Activated CD4-positive, alpha-beta memory T cell treated with anti-CD3 and anti-CD28 coated beads for 36 hours (primary cell): ENCODE measurements around the gene SPNS2. TPM values are rescaled to one million over a fixed set of nuclear protein-coding genes. Genes with fewer than 3 reads are reported as not detected.

Experiments
- CTCF ChIA-PET: fragments of 350-600 bp; sonication (Branson Sonifier 250); formaldehyde crosslinking; loops from one replicate; lab custom pipeline; 2021; ENCODE audit warnings: antibody characterized with exemption, inconsistent platforms; lab: Charles Lee
- POLR2A ChIA-PET: fragments of 350-600 bp; sonication (Branson Sonifier 250); formaldehyde crosslinking; loops from one replicate; lab custom pipeline; 2021; ENCODE audit warnings: antibody characterized with exemption; lab: Charles Lee
- DNase-seq: peaks from one replicate; pipeline ENCODE4 v3.0.0-alpha.2; 2020
- H3K27ac Mint-ChIP-seq: one replicate; pipeline ENCODE4 v1.8.0; 2021; ENCODE audit warnings: mixed read lengths
- H3K27me3 Mint-ChIP-seq: one replicate; pipeline ENCODE4 v1.8.0; 2021; ENCODE audit warnings: mixed read lengths
- H3K36me3 Mint-ChIP-seq: one replicate; pipeline ENCODE4 v1.8.0; 2021; ENCODE audit warnings: mixed read lengths
- H3K4me1 Mint-ChIP-seq: one replicate; pipeline ENCODE4 v1.8.0; 2021; ENCODE audit warnings: low read depth, mixed read lengths
- H3K4me3 Mint-ChIP-seq: one replicate; pipeline ENCODE4 v1.8.0; 2021; ENCODE audit warnings: mild to moderate bottlenecking, mixed read lengths
- H3K9me3 Mint-ChIP-seq: one replicate; pipeline ENCODE4 v1.8.0; 2021; ENCODE audit warnings: mixed read lengths
- intact Hi-C: fragments of 100-400 bp; cut with micrococcal nuclease; formaldehyde crosslinking; loops from one replicate; pipeline ENCODE4 v1.15.1; 2023
- total RNA-seq, 2 experiments: library from RNA; stranded (reverse); gene quantifications; one replicate each; pipeline ENCODE4 v1.2.3, GENCODE V29; 2021

Gene SPNS2
- total RNA-seq, 2 experiments from 2014 or later = 0.15 to 0.24 TPM

DNA sequence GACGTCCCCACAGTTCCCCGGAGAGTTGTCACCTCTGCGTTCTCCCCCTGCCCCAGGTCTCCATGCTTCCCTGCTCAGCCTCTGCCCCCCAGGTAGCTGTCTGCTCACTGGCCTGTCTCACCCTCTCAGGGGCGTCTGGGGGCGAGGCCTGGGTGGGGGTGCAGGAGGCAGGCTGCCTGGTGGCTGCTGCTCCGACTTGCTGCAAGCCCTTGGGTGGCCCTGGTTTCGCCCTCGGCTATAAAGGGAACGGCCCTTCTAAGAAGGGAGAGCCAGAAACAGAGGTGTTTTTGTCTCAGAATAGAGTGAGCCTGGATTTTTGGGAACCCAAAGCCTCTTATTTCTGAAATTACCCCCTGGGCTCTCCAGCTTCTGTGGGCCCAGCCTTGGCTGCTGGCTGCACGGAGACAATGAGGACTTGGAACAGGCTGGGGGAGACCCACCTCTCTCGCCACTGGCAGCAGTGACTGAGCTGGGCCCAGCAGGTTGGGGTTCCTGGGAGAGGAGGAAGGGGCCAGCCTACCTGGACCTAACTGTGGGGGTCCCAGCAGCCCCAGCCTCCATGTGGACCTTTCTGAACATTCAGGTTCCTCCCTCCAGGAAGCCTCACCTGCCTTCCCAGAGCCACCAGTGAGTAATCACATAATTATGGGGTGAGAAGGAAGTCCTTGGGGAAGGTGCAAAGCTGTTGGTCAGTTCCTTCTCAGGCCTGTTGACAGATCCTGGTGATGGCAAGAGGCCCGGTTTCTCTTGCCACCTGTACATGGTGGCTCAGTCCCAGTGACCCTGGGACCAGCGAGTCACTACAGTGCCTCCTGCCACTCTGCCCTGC, 15.5 kb upstream of the SPNS2 start:
- Mint-ChIP-seq H3K27ac (no peak overlapping the region), H3K4me3 (no peak overlapping the region), H3K27me3 (no peaks in the 10 kb centered on the region), H3K36me3 (no peaks in the 10 kb centered on the region), H3K4me1 (peaks cover 41% of the 10 kb centered on the region), H3K9me3 (no peaks in the 10 kb centered on the region)
- intact Hi-C loops = no loop called here
- ChIA-PET POLR2A (no interaction called here), CTCF (no interaction called here)
- no peak for DNase-seq

DNA sequence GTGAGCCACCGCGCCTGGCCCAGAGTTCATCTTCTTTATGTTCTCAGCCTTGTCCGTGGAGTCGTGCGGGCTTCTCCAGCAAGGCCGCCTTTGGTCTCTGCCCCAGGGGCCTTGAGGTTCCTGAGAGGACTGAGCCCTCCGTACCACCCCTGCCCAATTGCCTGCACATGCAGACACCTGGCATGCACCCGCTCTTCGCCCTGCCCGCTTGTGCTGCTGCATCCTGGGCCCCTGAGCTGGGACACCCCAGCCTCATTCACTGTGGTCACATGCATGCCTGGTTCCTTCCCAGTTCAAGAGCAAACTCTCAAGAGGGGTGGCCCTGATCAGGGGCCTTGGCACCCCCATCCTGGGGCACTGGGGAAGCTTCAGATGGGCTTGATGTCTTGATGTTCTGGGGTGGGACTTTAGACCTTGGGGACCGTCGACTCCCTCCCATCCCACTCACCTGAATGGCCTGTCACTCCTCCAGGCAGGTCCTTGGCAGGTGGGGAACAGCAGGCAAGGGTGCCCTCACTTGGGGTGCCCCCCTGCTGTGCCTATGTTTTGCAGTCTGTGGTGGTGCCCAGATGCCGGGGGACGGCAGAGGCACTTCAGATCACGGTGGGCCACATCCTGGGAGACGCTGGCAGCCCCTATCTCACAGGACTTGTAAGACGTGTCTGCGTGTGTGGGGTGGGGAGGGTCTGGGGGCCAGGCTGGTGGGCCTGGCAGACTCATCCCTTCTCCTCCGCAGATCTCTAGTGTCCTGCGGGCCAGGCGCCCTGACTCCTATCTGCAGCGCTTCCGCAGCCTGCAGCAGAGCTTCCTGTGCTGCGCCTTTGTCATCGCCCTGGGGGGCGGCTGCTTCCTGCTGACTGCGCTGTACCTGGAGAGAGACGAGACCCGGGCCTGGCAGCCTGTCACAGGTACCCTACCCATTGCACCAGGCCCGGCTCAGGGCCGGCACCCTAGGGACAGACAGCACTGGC, 12.7 kb upstream of the SPNS2 start:
- Mint-ChIP-seq H3K9me3 (no peaks in the 10 kb centered on the region), H3K27ac (peak overlapping the region; percentile 70), H3K4me3 (peak overlapping the region; percentile 82), H3K27me3 (no peaks in the 10 kb centered on the region), H3K36me3 (no peaks in the 10 kb centered on the region), H3K4me1 (peaks cover 38% of the 10 kb centered on the region)
- ChIA-PET CTCF (interaction anchor here (0.6 to 1.0 kb wide), 4 partner anchors 34 to 121 kb away, joined by 3 to 5 read pairs (median 3); no protein-coding TSS in a partner anchor), POLR2A (interaction anchor here (0.7 to 1.4 kb wide), 2 partner anchors 13 to 706 kb away, joined by 3 read pairs; partner anchors contain the start of gene SPNS2)
- peak; percentile 69 for DNase-seq
- intact Hi-C loops = no loop called here

DNA sequence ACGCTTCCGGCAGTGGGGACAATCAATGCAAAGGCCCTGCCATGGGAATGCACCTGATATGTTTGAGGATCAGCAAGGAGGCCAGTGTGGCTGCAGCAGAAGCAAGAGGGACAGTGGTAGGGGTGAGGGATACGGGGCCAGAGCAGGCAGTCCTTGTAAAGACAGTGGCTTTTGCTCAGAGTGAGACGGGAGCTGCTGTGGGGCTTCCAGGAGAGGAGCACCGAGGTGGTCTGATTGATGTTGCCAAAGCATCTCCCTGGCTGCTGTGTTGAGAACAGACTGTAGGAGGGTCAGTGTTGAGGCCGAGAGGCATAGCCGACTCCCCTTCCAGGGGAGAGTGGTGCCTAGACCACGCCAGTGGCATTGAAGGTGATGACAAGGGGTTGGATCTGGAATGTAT, 11.4 kb upstream of the SPNS2 start:
- Mint-ChIP-seq H3K27ac (no peak overlapping the region), H3K36me3 (no peaks in the 10 kb centered on the region), H3K4me1 (peaks cover 25% of the 10 kb centered on the region), H3K4me3 (no peak overlapping the region), H3K9me3 (no peaks in the 10 kb centered on the region), H3K27me3 (no peaks in the 10 kb centered on the region)
- CTCF ChIA-PET = no interaction called here
- intact Hi-C loops = no loop called here
- POLR2A ChIA-PET = interaction anchor here (0.5 kb wide), 1 partner anchor 10 kb away, joined by 3 read pairs; no protein-coding TSS in a partner anchor
- DNase-seq = no peak

DNA sequence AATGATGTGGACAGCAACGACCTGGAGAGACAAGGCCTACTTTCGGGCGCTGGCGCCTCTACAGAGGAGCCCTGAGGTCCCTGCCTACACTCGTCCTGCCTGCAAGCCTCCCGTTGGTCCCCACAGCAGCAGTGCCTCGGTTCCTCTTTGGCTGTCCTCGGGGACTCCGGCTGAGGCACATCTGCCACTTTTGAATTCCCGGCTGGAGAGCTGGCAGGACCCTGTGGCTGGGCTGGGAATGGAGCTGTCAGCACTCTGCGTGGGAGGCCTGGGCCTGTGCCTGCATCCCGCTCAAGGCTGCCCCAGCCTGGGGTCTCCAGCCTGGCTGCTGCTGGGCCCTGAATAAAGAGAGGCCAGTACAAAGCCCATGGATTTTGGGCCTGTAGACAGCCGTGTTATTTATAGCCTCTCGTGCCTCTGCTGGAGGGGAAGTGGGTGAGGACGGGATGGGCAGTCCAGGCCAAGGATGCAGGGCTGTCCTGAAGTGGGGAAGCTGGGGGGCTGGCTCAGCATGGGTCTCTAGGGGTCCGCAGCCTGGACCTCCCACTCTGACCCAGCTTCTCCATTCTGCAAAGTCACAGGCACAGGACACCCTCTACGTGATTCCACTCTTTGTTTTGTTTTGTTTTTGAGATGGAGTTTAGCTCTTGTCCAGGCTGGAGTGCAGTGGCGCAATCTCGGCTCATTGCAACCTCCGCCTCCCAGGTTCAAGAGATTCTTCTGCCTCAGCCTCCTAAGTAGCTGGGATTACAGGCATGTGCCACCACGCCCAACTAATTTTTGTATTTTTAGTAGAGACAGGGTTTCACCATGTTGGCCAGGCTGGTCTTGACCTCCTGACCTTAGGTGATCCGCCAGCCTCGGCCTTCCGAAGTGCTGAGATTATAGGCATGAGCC, 10.6 kb upstream of the SPNS2 start:
- peaks cover 26% of the 10 kb centered on the region for H3K4me1 Mint-ChIP-seq
- H3K9me3 Mint-ChIP-seq = no peaks in the 10 kb centered on the region
- H3K27ac Mint-ChIP-seq = no peak overlapping the region
- H3K27me3 Mint-ChIP-seq = no peaks in the 10 kb centered on the region
- POLR2A ChIA-PET = no interaction called here
- no peaks in the 10 kb centered on the region for H3K36me3 Mint-ChIP-seq
- DNase-seq = no peak
- intact Hi-C loops = no loop called here
- H3K4me3 Mint-ChIP-seq = no peak overlapping the region
- CTCF ChIA-PET = no interaction called here

DNA sequence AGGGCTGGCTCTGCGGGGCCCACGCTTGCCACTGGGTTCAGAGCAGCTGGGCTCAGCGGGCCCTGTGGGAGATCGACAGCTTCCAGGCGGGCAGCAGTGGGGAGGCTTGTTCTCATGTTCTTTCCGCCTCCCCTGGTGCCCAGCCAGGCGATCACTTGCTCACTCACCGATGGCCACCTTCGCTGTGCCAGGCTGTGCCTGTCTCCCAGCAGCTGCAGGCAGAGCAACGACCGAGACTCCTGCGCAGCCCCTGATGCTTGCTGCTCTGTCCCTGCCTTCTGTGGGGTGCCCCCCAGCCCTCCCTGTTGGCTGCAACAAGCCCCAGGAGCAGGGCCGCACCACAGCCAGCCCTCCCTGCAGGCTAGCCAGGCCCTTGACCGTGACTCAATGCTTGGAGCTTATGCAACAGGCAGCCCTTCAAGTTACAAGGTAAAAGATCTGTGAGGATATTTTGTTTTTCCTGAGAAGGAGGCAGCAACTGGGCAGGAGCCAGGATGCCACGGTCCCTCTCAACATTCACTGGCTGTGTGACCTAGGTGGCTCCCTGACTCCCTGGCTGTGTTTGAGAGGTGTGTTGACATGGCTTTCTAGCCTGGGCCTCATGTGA, 9.6 kb upstream of the SPNS2 start:
- POLR2A ChIA-PET = no interaction called here
- H3K27me3 Mint-ChIP-seq = no peaks in the 10 kb centered on the region

DNA sequence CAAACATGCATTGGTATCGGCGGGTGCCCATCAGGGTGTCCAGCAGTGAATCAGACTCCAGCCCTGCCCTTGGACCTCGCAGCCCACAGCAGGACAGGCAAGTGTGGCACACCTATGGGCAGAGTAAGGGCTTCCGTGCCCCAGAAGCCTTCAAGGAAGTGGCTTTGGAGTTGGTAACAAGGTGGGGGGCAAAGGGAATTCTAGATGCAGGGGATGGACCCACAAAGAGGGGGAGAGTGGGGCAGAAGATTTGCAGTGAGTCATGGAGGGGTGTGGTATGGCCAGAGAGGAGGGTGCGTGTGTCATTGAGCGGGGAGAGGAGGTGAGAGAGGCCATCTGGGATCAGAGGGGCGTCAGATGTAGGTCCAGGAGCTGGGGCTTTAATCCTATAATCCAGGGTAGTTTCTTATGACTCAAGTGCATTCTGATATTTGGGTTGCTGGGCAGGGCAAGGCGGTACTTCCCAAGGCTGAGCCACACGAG, 8.5 kb upstream of the SPNS2 start:
- CTCF ChIA-PET = no interaction called here
- no peaks in the 10 kb centered on the region for H3K27me3 Mint-ChIP-seq
- POLR2A ChIA-PET = no interaction called here
- intact Hi-C loops = no loop called here
- H3K9me3 Mint-ChIP-seq = no peaks in the 10 kb centered on the region
- no peak for DNase-seq
- H3K4me3 Mint-ChIP-seq = no peak overlapping the region
- H3K4me1 Mint-ChIP-seq = peaks cover 22% of the 10 kb centered on the region
- H3K27ac Mint-ChIP-seq = no peak overlapping the region
- H3K36me3 Mint-ChIP-seq = no peaks in the 10 kb centered on the region

More for the DNA sequence above, 9.6 kb upstream of the SPNS2 start:
- Mint-ChIP-seq H3K4me1 (peaks cover 27% of the 10 kb centered on the region), H3K4me3 (no peak overlapping the region), H3K9me3 (no peaks in the 10 kb centered on the region), H3K27ac (no peak overlapping the region), H3K36me3 (no peaks in the 10 kb centered on the region)
- intact Hi-C loops = no loop called here
- CTCF ChIA-PET = no interaction called here
- no peak for DNase-seq

DNA sequence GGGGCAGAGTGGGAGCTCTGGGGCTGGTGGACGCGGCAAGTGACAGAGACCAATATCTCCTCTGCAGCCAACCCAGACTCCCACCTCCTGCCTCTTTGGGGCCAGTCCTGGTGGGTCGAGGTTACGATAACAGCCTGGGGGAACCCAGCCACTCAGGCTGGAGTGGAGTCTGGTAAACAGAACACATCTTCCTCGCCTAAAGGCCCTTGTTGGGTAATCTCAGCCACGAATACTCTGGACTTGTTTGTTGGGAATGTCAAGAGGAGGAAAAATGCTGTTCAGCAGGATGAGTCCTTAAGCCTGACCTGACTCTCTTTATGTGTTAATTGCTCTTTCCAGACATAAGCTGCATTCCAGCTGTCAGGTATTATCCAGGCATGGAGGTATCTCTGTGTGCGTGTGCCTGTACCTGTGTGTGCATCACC, 8.0 kb upstream of the SPNS2 start:
- intact Hi-C loops = no loop called here
- DNase-seq = no peak
- H3K27ac Mint-ChIP-seq = no peak overlapping the region
- POLR2A ChIA-PET = no interaction called here
- no peaks in the 10 kb centered on the region for H3K9me3 Mint-ChIP-seq
- H3K4me1 Mint-ChIP-seq = peaks cover 20% of the 10 kb centered on the region
- H3K27me3 Mint-ChIP-seq = no peaks in the 10 kb centered on the region
- no peaks in the 10 kb centered on the region for H3K36me3 Mint-ChIP-seq
- CTCF ChIA-PET = no interaction called here
- H3K4me3 Mint-ChIP-seq = no peak overlapping the region

DNA sequence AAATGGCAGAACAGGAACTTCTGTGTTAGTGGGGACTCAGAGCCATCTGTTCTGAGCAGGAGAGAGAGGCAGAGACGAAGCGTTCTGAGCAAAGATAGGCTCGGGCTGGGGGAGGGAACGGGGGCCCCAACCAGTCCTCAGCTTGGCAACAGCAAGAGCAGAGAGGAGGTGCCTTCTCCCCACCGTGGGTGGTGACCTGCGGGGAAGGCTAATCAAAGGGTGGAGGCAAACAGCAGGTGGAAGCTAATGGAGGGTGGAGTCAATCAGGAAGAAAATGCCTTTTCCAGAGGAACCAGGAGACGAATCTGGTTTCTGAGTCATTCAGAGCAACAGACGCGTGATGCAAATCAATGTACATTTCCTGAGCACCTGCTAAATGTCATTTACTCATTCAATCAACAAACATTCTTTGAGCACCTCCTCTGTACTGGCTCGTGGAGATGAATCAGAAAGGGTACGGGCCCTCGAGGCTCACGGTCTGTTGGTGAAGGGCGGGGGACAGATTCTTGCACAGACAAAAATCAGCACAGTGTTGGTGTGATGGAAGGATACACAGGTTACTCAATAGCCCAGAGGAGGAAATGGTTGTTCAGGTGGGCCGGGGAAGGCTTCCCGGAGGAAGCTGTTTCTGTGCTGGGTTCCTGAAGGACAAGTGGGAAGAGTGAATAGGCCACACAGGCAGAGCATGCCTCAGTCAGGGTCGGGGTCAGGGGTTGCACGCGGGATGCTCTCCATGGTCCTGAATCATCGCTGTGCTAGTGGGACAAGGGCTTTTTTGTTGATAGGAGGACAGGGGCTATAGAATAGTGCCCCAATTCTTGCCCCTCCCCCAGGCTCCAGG, 5.7 kb upstream of the SPNS2 start:
- H3K36me3 Mint-ChIP-seq = no peaks in the 10 kb centered on the region
- H3K27me3 Mint-ChIP-seq = no peaks in the 10 kb centered on the region
- no peak overlapping the region for H3K4me3 Mint-ChIP-seq
- peak; percentile 52 for DNase-seq
- intact Hi-C loops = no loop called here
- no peak overlapping the region for H3K27ac Mint-ChIP-seq
- no peaks in the 10 kb centered on the region for H3K9me3 Mint-ChIP-seq
- CTCF ChIA-PET = no interaction called here
- H3K4me1 Mint-ChIP-seq = peaks cover 10% of the 10 kb centered on the region
- POLR2A ChIA-PET = interaction anchor here (0.6 kb wide), 2 partner anchors 10 to 77 kb away, joined by 3 read pairs; no protein-coding TSS in a partner anchor

DNA sequence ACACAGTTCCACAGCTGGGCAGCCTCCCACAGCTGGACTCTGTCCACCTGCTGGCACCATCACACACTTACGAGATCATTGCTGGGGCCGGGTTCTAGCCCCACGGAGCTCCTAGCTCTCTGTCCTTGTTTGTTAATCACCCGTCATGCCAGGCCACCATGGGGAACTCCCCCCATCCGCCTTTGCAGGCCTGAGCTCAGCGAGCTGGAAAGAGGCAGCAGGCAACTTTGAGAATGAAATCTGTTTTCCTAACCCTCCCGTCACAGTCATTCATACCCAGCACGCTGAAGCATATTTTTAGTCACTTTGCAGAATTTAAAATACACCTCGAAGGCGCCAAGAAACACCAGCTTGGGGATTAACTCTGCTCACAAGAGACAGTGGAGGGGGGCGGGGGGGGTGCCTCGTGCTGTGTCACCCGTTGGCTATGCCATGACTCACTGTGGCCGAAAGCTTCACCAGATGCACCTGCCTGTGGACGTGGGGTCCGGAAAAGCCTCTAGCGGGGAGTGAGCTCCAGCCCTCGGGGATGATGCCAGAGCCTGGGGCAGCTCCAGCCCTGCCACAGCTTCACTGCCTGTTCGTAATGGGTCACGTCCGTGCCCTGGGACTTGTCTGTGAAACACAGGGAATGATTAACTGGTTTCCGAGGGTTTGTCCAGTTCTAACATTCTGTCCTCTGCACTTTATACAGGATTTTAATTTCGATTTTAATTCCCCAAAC, 1.4 kb upstream of the SPNS2 start:
- Mint-ChIP-seq H3K27ac (no peak overlapping the region), H3K4me1 (peaks cover 23% of the 10 kb centered on the region), H3K9me3 (no peaks in the 10 kb centered on the region), H3K36me3 (no peaks in the 10 kb centered on the region), H3K27me3 (peaks cover 21% of the 10 kb centered on the region), H3K4me3 (no peak overlapping the region)
- CTCF ChIA-PET = interaction anchor here (0.7 kb wide), 1 partner anchor 70 kb away, joined by 3 read pairs; no protein-coding TSS in a partner anchor
- intact Hi-C loops = no loop called here
- DNase-seq = no peak
- POLR2A ChIA-PET = interaction anchor here (0.6 kb wide), 1 partner anchor 10 kb away, joined by 3 read pairs; no protein-coding TSS in a partner anchor
